Neural cell (in vitro differentiated cells): ENCODE results near the gene SLC44A1. TPM values are rescaled to one million over a fixed set of nuclear protein-coding genes. Genes with fewer than 3 reads are reported as not detected.
"Not testable (repeated sequence)": the region's sequence is repeated elsewhere in the genome, so short reads cannot be mapped to it uniquely, and the experiment has no call there.

ENCODE experiments used
- H2AFZ ChIP-seq: fragments of 200-600, 300-800 bp; sonication (generic), shearing (Covaris generic); 2 replicates; pipeline ENCODE4 v1.6.0; 2014; ENCODE audit warnings: low read depth, mild to moderate bottlenecking, antibody characterized with exemption, low read length, moderate library complexity
- H3F3A ChIP-seq: fragments of 200-600 bp; shearing (Covaris generic); 2 replicates; pipeline ENCODE4 v1.6.1; 2016; ENCODE audit warnings: mild to moderate bottlenecking, moderate library complexity, mixed read lengths, antibody characterized with exemption, low read length; ENCODE audit not compliant: insufficient read depth, poor library complexity, severe bottlenecking
- H3K27ac ChIP-seq: fragments of 200-600, 300-800 bp; sonication (generic), shearing (Covaris generic); 2 replicates; pipeline ENCODE4 v1.5.1; 2014; ENCODE audit warnings: mild to moderate bottlenecking, low read length, moderate library complexity
- H3K27me3 ChIP-seq: fragments of 300-800, 200-600 bp; sonication (generic), shearing (Covaris generic); 2 replicates; pipeline ENCODE4 v1.6.0; 2014; ENCODE audit warnings: mild to moderate bottlenecking, low read depth, low read length, moderate library complexity; ENCODE audit not compliant: insufficient read depth
- H3K36me3 ChIP-seq: fragments of 300-800, 200-600 bp; sonication (generic), shearing (Covaris generic); 2 replicates; pipeline ENCODE4 v1.5.1; 2014; ENCODE audit warnings: mild to moderate bottlenecking, antibody characterized with exemption, low read length, moderate library complexity; ENCODE audit not compliant: insufficient read depth
- H3K4me2 ChIP-seq: fragments of 300-800, 200-600 bp; sonication (generic), shearing (Covaris generic); 2 replicates; pipeline ENCODE4 v1.6.0; 2014; ENCODE audit warnings: mild to moderate bottlenecking, low read length
- H3K4me3 ChIP-seq: fragments of 300-800, 200-600 bp; sonication (generic), shearing (Covaris generic); 2 replicates; pipeline ENCODE4 v1.5.1; 2014; ENCODE audit warnings: mild to moderate bottlenecking, low read length, moderate library complexity
- H3K79me2 ChIP-seq: fragments of 200-600 bp; shearing (Covaris generic); replicated peaks from 2 replicates; pipeline ENCODE4 v1.6.0; 2014; ENCODE audit warnings: mild to moderate bottlenecking, low read length, moderate library complexity; ENCODE audit not compliant: insufficient read depth
- H3K9ac ChIP-seq: fragments of 300-800, 200-600 bp; sonication (generic), shearing (Covaris generic); 2 replicates; pipeline ENCODE4 v1.6.1; 2016; ENCODE audit warnings: mild to moderate bottlenecking, low read length, mixed read lengths
- H3K9me2 ChIP-seq: fragments of 200-600 bp; shearing (Covaris generic); 2 replicates; pipeline ENCODE4 v1.6.1; 2016; ENCODE audit warnings: mild to moderate bottlenecking, low read length, mixed read lengths; ENCODE audit not compliant: insufficient read depth
- H3K9me3 ChIP-seq: fragments of 200-600, 300-800 bp; sonication (generic), shearing (Covaris generic); 2 replicates; pipeline ENCODE4 v1.6.1; 2016; ENCODE audit warnings: mild to moderate bottlenecking, mixed run types, low read length, moderate library complexity, mixed read lengths
- H4K20me1 ChIP-seq: fragments of 200-600 bp; shearing (Covaris generic); 2 replicates; pipeline ENCODE4 v1.6.1; 2016; ENCODE audit warnings: mild to moderate bottlenecking, mixed run types; ENCODE audit not compliant: insufficient read depth
- EP300 ChIP-seq: fragments of 450-650 bp; conservative IDR thresholded peaks from 2 replicates; pipeline ENCODE4 v1.6.1; 2014; ENCODE audit warnings: antibody characterized with exemption, mild to moderate bottlenecking, moderate library complexity; ENCODE audit not compliant: poor library complexity, severe bottlenecking
- EZH2 ChIP-seq: fragments of 200-600, 300-800 bp; shearing (Covaris generic), sonication (generic); IDR thresholded peaks from 2 replicates; pipeline ENCODE4 v1.6.1; 2014; ENCODE audit warnings: antibody characterized with exemption, low read length, borderline replicate concordance, mild to moderate bottlenecking; ENCODE audit not compliant: insufficient read depth, poor library complexity, severe bottlenecking
- MXI1 ChIP-seq: fragments of 450-650 bp; conservative IDR thresholded peaks from 2 replicates; pipeline ENCODE4 v1.6.1; 2014; ENCODE audit warnings: antibody characterized with exemption, mild to moderate bottlenecking; ENCODE audit not compliant: poor library complexity, severe bottlenecking
- POLR2AphosphoS5 ChIP-seq: IDR thresholded peaks from 2 replicates; pipeline ENCODE4 v1.6.1; 2012
- RAD21 ChIP-seq: fragments of 450-650 bp; conservative IDR thresholded peaks from 2 replicates; pipeline ENCODE4 v1.6.1; 2014; ENCODE audit warnings: antibody characterized with exemption, mild to moderate bottlenecking, moderate library complexity
- SMC3 ChIP-seq: fragments of 450-650 bp; conservative IDR thresholded peaks from 2 replicates; pipeline ENCODE4 v1.6.1; 2014; ENCODE audit warnings: antibody characterized with exemption, mild to moderate bottlenecking, moderate library complexity; ENCODE audit not compliant: poor library complexity
- TAF1 ChIP-seq: IDR thresholded peaks from 2 replicates; pipeline ENCODE4 v1.6.1; 2012; ENCODE audit warnings: low read depth
- polyA plus RNA-seq: library from polyadenylated mRNA; depleted of rRNA; stranded (reverse); fragments of >200 nt; gene quantifications from 2 replicates; pipeline ENCODE4 v1.2.3, GENCODE V29; 2014
- TF ChIP-seq, protein P1 (sequence below): IDR thresholded peaks from 2 replicates; pipeline ENCODE4 v1.6.1; 2012; ENCODE audit warnings: borderline replicate concordance
- TF ChIP-seq, protein P2 (sequence below): fragments of 450-650 bp; IDR thresholded peaks from 2 replicates; pipeline ENCODE4 v1.5.1; 2014; ENCODE audit warnings: antibody characterized with exemption, mild to moderate bottlenecking, moderate library complexity; ENCODE audit not compliant: poor library complexity, severe bottlenecking

Gene SLC44A1
- polyA plus RNA-seq, 1 donor from 2014 or later: 3.9 TPM

DNA sequence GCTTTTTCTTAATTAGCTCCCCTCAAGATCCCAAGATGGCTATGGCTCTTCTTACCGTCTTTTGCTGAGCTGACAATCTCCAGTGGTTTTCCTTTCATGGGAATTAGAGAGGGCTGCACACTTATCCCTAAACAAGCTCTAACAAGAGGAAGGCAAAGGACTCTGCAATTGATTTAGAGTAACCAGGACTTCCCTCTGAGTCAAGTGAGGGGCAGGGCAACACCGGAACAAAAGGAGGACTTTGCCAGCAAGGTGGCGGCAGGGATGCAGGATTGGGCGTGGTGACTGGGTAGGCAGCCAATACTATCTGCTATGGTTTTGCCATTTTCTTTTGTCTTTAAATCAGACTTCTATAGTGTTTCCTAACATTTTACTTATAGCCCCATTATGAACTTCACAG, 9.8 kb downstream of the SLC44A1 start:
- Histone ChIP-seq H3K4me2 (no peak overlapping the region), H3K4me3 (no peak overlapping the region), H3F3A (no peaks in the 10 kb centered on the region), H3K9ac (no peak overlapping the region), H3K27me3 (no peaks in the 10 kb centered on the region), H2AFZ (no peak overlapping the region), H3K79me2 (peaks cover under 1% of the 10 kb centered on the region), H3K9me2 (no peaks in the 10 kb centered on the region), H4K20me1 (no peaks in the 10 kb centered on the region), H3K27ac (no peak overlapping the region), H3K36me3 (no peaks in the 10 kb centered on the region), H3K9me3 (no peaks in the 10 kb centered on the region)
- no peak for TF ChIP-seq SMC3
- TF ChIP-seq EZH2: no peak
- no peak for TF ChIP-seq POLR2AphosphoS5
- no peak for TF ChIP-seq MXI1
- no peak for TF ChIP-seq TAF1
- TF ChIP-seq, protein P1, sequence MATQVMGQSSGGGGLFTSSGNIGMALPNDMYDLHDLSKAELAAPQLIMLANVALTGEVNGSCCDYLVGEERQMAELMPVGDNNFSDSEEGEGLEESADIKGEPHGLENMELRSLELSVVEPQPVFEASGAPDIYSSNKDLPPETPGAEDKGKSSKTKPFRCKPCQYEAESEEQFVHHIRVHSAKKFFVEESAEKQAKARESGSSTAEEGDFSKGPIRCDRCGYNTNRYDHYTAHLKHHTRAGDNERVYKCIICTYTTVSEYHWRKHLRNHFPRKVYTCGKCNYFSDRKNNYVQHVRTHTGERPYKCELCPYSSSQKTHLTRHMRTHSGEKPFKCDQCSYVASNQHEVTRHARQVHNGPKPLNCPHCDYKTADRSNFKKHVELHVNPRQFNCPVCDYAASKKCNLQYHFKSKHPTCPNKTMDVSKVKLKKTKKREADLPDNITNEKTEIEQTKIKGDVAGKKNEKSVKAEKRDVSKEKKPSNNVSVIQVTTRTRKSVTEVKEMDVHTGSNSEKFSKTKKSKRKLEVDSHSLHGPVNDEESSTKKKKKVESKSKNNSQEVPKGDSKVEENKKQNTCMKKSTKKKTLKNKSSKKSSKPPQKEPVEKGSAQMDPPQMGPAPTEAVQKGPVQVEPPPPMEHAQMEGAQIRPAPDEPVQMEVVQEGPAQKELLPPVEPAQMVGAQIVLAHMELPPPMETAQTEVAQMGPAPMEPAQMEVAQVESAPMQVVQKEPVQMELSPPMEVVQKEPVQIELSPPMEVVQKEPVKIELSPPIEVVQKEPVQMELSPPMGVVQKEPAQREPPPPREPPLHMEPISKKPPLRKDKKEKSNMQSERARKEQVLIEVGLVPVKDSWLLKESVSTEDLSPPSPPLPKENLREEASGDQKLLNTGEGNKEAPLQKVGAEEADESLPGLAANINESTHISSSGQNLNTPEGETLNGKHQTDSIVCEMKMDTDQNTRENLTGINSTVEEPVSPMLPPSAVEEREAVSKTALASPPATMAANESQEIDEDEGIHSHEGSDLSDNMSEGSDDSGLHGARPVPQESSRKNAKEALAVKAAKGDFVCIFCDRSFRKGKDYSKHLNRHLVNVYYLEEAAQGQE: no peak
- TF ChIP-seq RAD21: no peak
- no peak for TF ChIP-seq EP300
- TF ChIP-seq, protein P2, sequence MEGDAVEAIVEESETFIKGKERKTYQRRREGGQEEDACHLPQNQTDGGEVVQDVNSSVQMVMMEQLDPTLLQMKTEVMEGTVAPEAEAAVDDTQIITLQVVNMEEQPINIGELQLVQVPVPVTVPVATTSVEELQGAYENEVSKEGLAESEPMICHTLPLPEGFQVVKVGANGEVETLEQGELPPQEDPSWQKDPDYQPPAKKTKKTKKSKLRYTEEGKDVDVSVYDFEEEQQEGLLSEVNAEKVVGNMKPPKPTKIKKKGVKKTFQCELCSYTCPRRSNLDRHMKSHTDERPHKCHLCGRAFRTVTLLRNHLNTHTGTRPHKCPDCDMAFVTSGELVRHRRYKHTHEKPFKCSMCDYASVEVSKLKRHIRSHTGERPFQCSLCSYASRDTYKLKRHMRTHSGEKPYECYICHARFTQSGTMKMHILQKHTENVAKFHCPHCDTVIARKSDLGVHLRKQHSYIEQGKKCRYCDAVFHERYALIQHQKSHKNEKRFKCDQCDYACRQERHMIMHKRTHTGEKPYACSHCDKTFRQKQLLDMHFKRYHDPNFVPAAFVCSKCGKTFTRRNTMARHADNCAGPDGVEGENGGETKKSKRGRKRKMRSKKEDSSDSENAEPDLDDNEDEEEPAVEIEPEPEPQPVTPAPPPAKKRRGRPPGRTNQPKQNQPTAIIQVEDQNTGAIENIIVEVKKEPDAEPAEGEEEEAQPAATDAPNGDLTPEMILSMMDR: no peak

DNA sequence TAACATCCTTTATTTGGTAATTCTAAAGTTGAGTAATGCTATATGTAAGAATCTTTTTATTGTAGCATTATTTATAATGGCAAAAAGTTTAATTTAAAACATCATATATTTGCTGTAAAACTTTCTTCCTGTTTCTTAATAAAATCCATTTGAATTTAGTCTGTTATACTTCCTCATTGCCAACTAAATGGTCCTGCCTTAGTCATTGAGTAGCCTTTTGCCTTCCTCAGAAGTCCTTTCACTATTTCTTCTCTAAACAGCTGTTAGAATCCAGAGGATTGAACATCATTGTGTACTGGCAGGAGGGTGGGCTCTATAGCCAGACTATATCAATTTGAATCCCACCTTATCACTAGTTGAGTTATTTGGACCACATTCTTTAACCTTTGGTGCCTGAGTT, 11.0 kb downstream of the SLC44A1 start:
- Histone ChIP-seq H3K4me2 (no peak overlapping the region), H3K27me3 (no peaks in the 10 kb centered on the region), H3K9me2 (no peaks in the 10 kb centered on the region), H3K9me3 (no peaks in the 10 kb centered on the region), H2AFZ (no peak overlapping the region), H3F3A (no peaks in the 10 kb centered on the region), H3K27ac (no peak overlapping the region), H3K9ac (no peak overlapping the region), H3K79me2 (no peaks in the 10 kb centered on the region), H3K4me3 (no peak overlapping the region), H3K36me3 (no peaks in the 10 kb centered on the region), H4K20me1 (no peaks in the 10 kb centered on the region)
- TF ChIP-seq, protein P2: no peak
- no peak for TF ChIP-seq TAF1
- TF ChIP-seq EP300: no peak

DNA sequence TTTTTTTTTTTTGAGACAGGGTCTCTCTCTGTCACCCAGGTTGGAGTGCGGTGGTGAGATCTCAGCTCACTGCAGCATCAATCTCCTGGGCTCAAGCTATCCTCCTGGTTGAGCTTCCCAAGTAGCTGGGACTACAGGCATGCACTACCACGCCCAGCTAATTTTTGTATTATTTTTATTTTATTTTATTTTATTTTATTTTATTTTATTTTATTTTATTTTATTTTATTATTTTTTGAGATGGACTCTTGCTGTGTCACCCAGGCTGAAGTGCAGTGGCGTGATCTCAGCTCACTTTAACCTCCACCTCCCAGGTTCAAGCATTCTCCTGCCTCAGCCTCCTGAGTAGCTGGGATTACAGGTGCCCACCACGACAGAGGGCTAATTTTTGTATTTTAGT, 12.1 kb downstream of the SLC44A1 start:
- not testable (repeated sequence) for H3F3A ChIP-seq, H3K9ac ChIP-seq, H4K20me1 ChIP-seq, H2AFZ ChIP-seq, H3K9me2 ChIP-seq, H3K9me3 ChIP-seq, H3K27me3 ChIP-seq, H3K4me3 ChIP-seq, H3K36me3 ChIP-seq, H3K4me2 ChIP-seq, H3K27ac ChIP-seq, H3K79me2 ChIP-seq
